GM19239 (cell line): Measurements from ENCODE around the gene GNG8.

ENCODE experiments used
- DNase-seq: peaks from one replicate; pipeline ENCODE4 v3.0.0; 2011; ENCODE audit warnings: low spot score; ENCODE audit not compliant: insufficient read length
- FAIRE-seq: peaks from 2 replicates; lab custom pipeline; 2011; peaks lifted over from hg19 to GRCh38; lab: Jason Lieb, UNC

Gene GNG8

GRCh38 chr19:46621191-46622117 lies 14.5 kb downstream of the GNG8 start:
- no peak for DNase-seq
- no peak for FAIRE-seq

DNA sequence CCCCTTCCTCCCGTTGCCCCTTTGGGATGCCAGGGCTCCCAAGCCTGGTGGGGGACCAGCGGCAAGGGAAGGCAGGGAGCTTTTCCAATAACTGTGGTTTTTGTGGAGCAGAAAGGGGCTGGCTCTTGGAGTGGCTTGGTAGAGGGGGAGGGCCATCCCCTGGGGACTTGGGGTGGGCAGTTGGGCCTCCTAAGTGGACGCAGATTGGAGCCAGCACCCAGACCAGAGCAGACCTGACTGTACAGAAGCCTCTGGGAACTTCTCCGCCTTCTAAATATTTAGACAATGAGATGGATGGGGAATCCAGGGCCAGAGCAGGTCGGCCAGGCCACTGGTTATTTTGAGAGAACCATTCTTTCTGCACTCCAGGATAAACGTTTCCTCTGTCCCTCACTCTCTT lies 15.3 kb downstream of the GNG8 start:
- FAIRE-seq (no peak), DNase-seq (no peak)

GRCh38 chr19:46620267-46620666 lies 15.7 kb downstream of the GNG8 start:
- no peak for DNase-seq
- FAIRE-seq, result no peak

GRCh38 chr19:46618670-46619231 lies 17.3 kb downstream of the GNG8 start:
- FAIRE-seq (no peak), DNase-seq (no peak)

GRCh38 chr19:46617601-46618000 lies 18.4 kb downstream of the GNG8 start:
- FAIRE-seq (no peak), DNase-seq (no peak)

DNA sequence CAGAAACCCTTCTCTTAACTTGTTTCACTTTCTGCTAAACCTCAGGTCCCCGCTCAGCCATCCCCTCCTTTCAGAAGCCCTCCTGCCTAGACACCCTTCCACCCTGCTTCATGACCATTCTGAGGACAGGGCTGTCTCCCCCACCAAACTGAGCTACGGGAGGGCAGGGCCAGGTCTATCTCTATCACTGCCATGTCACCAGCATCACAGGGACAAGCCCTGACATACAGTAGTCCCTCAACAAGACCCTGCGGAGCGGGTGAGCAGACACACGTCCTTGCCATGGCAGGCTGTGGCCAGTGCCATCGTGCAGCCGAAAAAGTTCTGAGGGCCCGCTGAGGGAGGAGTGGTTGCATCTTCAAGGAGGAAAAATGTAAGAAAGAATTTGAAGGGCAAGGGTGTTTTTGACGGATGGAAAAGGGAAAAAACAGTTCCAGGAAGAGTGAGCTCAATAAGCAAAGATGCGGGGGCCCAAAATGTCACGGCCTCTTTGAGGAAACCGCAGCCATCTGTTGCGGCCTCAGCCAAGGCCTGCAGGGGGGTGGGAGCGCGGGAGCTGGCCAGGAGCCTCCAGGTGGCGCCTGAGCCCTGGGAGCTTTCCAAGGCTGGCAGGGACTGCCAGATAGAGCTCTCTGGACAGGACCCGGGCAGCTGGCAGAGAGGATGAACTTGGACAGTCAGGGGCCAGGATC lies 19.2 kb downstream of the GNG8 start:
- no peak for DNase-seq
- peak; percentile 18 for FAIRE-seq

DNA sequence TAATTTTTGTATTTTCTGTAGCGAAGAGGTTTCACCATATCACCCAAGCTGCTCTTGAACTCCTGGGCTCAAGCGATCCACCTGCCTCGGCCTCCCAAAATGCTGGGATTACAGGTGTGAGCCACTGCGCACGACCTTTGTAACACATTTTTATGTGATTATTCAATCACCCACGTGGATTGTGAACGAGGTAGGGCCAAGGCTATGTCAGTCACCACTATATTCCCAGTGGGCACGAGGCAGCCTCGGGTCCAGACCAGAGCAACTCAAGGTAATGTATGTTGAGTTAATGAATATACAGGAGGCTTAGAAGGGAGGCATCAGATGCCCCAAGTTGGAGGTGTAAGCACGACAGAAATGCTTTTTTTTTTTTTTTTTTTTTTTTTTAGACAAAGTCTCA lies 20.0 kb downstream of the GNG8 start:
- FAIRE-seq (no peak), DNase-seq (no peak)

DNA sequence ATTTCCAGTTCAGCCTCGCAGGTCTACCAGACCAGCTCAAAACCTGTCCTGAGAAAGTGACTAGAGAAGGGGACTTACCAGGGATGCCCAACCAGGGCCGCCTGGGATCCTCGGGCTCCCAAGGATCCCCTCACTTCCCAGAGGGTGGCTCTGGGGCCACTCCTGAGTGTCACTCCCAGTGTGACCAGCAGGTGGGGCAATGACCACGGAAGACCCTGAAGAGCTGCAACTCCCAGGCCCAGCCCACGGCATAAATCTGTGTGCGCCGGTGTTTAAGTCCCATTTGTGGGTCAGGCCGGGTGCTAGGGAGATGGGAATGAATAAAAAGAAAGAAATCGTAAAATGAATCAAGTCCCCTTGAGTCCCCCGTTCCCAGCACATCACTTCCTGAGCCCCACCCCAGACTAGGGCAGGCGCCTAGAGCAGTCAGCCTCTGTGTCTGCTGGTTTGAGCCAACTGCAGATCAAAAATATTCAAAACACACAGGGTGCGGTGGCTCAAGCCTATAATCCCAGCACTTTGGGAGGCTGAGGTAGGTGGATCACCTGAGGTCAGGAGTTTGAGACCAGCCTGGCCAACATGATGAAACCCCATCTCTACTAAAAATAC lies 21.8 kb downstream of the GNG8 start:
- DNase-seq (no peak), FAIRE-seq (peak; percentile 89)

- DNase-seq (no peak), FAIRE-seq (no peak)
These were observed 22.5 kb downstream of the GNG8 start for GRCh38 chr19:46613525-46613924.

DNA sequence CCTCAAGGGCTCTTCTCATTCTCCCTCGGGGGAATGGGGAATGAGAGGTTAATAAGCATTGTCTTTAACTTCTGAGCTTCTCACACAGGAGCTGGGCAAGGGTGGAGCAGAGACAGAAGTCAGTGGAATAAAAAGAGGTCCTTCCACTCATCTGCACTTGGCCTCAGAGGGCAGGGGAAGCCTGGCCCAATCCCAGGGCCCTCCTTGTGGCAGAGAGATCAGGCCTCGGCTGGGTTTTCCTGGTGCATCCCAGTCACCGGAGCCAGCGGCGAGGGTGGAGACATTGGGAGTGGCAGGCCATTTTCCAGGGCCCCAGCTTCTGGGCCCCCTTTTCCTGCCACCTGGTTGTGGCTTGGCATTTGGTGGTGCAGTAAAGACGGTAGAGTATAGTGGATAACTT lies 24.2 kb downstream of the GNG8 start:
- FAIRE-seq, result no peak
- no peak for DNase-seq

DNA sequence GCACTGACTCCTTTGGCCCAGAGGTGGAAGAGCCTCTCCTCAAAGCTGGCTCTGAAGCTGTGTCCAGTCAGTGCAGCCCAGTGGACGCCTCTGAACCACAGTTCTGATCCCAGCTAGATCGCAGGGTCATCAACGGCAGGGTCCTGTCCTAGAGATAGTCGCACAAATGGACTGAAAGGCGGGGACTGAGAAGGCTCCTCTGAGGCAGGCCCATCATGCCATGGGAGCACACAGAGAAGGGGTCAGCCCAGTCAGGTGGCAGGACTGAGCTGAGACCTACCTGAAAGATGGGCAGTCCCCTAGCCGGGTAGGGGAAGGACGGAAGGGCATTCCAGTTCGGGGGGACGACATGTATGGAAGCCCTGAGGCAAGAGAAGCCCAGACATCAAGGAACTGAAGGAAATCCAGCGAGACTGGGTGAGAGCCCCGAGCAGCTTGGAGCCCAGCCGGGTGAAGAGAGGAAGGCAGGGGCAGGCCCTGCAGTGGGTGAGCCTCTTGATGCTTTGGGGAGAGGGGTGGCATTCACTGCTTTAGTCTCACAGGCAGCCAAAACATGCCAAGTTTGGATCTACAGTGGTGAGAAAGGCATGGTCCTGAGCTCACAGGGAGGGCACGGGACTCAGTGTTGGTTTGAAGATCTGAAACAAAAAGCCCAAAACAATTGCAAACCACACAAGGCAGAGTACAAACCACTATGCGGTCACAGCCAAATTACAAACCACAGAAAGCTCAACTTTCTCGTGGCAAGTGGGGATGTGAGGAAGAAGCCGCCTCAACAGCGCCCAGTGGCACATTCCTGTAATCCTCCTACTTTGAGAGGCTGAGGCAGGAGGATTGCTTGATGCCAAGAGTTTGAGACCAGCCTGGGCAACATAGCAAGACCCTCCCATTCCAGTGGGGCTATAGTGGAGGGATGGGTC lies 24.9 kb downstream of the GNG8 start:
- FAIRE-seq (peak; percentile 96), DNase-seq (no peak)

DNA sequence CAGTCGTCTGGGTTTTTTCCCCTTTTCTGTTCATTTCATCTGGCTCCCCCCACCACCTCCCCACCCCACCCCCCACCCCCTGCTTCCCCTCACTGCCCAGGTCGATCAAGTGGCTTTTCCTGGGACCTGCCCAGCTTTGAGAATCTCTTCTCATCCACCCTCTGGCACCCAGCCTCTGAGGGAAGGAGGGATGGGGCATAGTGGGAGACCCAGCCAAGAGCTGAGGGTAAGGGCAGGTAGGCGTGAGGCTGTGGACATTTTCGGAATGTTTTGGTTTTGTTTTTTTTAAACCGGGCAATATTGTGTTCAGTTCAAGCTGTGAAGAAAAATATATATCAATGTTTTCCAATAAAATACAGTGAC lies 25.6 kb downstream of the GNG8 start:
- FAIRE-seq (no peak), DNase-seq (no peak)

DNA sequence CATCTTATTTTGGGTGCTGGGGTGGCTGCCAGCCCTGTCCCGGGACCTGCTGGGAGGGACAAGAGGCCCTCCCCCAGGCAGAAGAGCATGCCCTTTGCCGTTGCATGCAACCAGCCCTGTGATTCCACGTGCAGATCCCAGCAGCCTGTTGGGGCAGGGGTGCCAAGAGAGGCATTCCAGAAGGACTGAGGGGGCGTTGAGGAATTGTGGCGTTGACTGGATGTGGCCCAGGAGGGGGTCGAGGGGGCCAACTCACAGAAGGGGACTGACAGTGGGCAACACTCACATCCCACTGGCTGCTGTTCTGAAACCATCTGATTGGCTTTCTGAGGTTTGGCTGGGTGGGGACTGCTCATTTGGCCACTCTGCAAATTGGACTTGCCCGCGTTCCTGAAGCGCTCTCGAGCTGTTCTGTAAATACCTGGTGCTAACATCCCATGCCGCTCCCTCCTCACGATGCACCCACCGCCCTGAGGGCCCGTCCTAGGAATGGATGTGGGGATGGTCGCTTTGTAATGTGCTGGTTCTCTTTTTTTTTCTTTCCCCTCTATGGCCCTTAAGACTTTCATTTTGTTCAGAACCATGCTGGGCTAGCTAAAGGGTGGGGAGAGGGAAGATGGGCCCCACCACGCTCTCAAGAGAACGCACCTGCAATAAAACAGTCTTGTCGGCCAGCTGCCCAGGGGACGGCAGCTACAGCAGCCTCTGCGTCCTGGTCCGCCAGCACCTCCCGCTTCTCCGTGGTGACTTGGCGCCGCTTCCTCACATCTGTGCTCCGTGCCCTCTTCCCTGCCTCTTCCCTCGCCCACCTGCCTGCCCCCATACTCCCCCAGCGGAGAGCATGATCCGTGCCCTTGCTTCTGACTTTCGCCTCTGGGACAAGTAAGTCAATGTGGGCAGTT lies 26.2 kb downstream of the GNG8 start:
- no peak for DNase-seq
- no peak for FAIRE-seq

DNA sequence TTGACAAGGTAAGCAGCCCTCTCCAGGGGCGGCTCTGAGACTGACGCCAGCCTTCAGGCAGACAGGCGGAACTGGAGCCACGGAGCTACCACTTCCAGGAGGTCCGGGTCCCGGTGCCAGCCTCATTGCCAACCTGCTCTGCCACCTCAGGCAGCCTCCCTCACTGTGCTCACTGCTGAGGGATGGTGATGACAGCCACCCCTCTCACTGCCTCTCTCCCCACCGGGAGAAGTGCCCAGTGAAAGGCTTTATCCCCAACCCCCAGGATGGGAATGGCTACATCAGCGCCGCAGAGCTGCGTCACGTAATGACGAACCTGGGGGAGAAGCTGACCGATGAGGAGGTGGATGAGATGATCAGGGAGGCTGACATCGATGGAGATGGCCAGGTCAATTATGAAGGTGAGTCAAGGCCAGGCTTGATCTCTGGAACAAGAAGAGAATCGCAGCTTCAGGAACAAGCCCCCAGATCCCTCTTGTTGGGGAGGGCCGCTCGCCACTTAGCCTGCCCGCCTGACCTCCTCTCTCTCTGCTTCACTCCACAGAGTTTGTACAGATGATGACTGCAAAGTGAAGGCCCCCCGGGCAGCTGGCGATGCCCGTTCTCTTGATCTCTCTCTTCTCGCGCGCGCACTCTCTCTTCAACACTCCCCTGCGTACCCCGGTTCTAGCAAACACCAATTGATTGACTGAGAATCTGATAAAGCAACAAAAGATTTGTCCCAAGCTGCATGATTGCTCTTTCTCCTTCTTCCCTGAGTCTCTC lies 27.2 kb downstream of the GNG8 start:
- DNase-seq (no peak), FAIRE-seq (no peak)

GRCh38 chr19:46608178-46608577 lies 27.8 kb downstream of the GNG8 start:
- DNase-seq (no peak), FAIRE-seq (no peak)

GRCh38 chr19:46607448-46607841 lies 28.6 kb downstream of the GNG8 start:
- no peak for FAIRE-seq

DNA sequence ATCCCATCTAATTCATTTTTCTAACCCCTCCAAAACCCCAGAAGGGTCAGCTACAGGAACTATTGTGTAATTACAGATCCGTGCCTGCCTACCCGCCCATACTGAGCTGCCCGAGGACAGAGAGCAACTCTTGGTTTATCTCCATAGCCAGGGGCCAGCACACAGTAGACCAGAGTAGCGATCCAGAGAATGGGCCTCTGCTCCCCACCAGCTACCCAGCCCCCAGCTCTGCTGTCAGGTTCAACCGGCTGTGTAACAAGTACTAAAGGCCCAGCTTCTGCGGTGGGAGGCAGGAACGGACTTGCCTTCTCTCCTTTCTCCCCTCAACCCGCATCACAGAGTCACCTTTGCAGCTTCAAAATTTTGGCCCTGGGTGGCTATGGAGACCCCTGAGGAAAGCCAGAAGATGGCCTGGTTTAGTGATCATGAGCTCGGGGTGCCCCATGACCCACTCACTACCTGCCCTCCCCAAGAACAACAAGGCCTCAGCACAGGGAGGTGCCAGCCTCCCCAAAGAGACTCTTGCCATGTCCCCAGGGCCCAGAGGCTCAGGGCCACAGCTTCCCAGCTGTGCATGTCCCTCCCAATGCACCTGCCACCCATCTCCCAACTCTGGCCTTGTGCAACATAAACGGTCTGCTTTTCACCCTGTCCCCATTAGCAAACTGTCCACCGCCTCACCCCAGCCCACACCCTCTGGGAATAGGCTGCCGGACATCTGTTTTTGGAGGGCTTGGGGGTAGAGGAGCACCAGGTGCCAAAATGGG lies 29.1 kb downstream of the GNG8 start:
- no peak for DNase-seq
- no peak for FAIRE-seq

More at GRCh38 chr19:46607448-46607841, 28.6 kb downstream of the GNG8 start:
- DNase-seq, result no peak
